HL-60/S4 treated with retinoic acid at 250 ng/mL for 4 days and 3 days (cell line): ENCODE measurements around the gene DYNLRB1.

Source experiments
- in situ Hi-C: fragments of 300-500 bp; cut with MboI; formaldehyde crosslinking; loops from 2 replicates; pipeline ENCODE4 v1.7.0; 2022; ENCODE audit warnings: low sequenced_read_pairs

DYNLRB1 gene

DNA sequence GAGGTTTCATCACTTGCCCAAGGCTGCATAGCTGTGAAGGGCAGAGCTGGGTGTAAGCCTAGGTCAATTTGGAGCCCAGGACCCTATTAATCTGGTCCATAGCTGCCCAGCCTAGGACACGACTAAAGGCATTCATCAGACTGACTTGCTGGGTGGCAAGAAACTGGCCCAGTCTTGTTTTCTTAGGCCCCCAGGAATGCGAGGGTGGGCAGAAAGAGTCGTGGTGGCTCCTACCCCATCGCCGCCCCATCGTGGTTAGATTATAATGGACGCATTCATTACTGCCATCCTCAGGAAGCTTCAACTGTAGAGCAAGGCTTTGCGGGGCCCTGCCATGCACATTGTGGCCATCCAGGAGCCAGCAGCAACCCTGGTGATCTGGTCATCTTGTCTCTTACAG lies 16.1 kb downstream of the DYNLRB1 start:
- in situ Hi-C loops = loop anchor here (10.0 kb wide), 1 partner anchor 172 kb away; the partner anchor contains the start of gene TP53INP2

GRCh38 chr20:34532756-34533155 lies 16.5 kb downstream of the DYNLRB1 start:
- in situ Hi-C loops = loop anchor here (10.0 kb wide), 1 partner anchor 172 kb away; the partner anchor contains the start of gene TP53INP2

- in situ Hi-C loops = loop anchor here (10.0 kb wide), 1 partner anchor 170 kb away; the partner anchor contains the start of gene TP53INP2
Observed at GRCh38 chr20:34534391-34535165, 18.4 kb downstream of the DYNLRB1 start.

DNA sequence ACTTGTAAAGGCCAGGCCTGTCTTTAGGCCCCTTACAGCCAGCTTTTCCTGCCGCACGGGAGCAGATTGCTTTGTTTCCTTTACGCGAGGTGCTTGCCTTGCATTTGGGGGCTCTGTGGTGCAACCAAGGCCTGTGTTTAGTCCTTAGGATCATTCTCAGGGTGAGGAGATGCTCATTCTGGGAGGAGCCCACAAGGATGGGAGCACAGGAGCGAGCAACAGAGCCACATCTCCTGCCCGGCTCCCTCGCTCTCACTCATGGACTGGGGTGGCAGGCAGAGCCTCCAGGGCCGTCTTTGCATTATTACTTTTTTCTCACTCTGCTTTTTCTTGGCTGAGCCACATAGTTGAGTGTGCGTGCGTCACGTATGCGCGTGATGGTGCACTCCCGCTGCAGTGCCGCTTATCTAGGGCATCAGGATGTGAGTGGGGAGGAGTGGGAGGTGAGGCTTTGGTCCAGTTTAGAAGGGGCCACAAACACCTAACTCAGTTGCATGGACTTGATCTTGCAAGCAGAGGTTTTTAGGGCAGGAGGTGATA lies 19.1 kb downstream of the DYNLRB1 start:
- in situ Hi-C loops = loop anchor here (10.0 kb wide), 1 partner anchor 169 kb away; the partner anchor contains the start of gene TP53INP2

DNA sequence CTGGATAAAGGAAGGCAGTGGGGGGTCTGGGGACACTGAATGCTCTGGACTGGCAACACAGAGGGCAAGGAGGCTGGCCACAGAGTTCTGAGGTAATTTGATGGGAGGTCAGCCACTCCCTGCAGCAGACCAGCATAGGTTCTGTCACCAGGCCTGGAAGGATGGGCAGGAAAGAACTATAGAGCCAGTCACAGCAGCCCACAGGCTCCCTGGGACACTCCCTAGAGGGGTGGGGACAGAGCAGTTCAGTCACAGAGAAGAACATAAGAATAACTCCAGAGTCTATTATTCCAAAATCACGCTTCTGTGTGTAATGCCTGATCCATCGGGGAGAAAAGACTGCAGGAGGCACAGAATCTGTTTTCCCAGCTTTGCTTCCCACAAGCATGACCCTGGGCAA lies 19.6 kb downstream of the DYNLRB1 start:
- in situ Hi-C loops = loop anchor here (10.0 kb wide), 1 partner anchor 169 kb away; the partner anchor contains the start of gene TP53INP2

DNA sequence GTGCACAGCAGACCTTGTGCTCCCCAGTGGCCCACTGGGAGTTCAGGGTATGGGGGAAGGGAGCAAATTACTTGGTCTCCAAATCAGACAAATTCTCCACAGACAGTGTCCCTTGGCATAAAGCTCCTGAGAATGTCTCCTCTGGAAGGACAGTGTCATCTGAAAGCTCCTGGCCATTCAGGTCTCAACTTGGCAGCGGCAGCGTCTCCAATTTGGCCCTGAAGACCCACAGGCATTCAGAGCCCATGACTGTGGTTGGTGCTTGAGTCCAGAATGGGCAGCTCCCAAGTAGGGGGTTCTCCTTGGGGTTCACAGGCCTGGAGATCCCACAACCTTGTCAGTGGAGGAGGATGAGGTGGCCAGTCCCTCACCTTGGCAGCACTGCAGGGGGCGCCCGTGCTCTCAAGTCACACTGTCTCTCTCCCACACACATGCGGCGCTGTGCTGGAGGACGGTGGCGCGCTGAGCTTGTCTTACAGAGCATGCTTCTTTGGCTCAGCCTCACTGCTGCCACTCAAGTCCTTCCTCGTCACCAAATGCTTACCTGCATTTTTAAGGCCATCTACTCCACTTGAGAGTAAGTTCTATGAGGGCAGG lies 20.7 kb downstream of the DYNLRB1 start:
- in situ Hi-C loops = loop anchor here (10.0 kb wide), 1 partner anchor 168 kb away; the partner anchor contains the start of gene TP53INP2

DNA sequence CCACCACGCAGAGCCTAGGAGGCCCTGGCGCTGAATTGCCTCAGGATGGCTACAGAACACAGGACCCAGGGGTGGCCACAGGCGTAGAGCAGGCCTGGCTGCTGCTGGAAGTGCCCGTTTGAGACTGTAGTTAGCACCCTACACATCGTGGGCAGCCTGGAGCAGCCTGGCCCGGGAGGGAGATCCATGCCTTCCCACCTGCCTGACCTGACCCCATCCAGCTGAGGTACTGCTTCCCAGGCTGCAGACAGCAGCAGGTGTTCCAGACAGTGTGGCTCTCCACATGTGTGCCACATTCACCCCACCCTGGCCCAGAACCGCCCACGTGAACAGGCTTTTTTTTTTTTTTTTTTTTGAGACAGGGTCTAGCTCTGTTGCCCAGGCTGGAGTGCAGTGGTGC lies 21.4 kb downstream of the DYNLRB1 start:
- in situ Hi-C loops = loop anchor here (10.0 kb wide), 1 partner anchor 167 kb away; the partner anchor contains the start of gene TP53INP2

- in situ Hi-C loops = loop anchor here (10.0 kb wide), 1 partner anchor 166 kb away; the partner anchor contains the start of gene TP53INP2
Observed at GRCh38 chr20:34538671-34539123, 22.5 kb downstream of the DYNLRB1 start.

DNA sequence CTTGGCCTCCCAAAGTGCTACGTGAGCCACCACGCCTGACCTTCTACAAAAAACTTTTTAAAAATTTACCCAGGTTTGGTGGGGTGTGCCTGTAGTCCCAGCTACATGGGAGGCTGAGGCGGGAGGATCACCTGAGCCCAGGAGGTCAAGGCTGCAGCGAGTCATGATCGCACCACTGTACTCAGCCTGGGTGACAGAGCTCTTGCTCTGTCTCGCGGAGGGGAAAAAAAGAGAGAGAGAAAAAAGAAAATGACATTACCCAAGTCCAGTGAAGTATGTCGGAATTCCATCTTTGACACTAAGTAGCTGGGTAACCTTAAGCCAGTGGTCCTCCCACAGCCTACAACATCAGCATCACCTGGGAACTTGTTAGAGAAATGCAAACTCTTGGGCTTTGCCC lies 23.5 kb downstream of the DYNLRB1 start:
- in situ Hi-C loops = loop anchor here (10.0 kb wide), 1 partner anchor 165 kb away; the partner anchor contains the start of gene TP53INP2

GRCh38 chr20:34540596-34541263 lies 24.5 kb downstream of the DYNLRB1 start:
- in situ Hi-C loops = no loop called here

DNA sequence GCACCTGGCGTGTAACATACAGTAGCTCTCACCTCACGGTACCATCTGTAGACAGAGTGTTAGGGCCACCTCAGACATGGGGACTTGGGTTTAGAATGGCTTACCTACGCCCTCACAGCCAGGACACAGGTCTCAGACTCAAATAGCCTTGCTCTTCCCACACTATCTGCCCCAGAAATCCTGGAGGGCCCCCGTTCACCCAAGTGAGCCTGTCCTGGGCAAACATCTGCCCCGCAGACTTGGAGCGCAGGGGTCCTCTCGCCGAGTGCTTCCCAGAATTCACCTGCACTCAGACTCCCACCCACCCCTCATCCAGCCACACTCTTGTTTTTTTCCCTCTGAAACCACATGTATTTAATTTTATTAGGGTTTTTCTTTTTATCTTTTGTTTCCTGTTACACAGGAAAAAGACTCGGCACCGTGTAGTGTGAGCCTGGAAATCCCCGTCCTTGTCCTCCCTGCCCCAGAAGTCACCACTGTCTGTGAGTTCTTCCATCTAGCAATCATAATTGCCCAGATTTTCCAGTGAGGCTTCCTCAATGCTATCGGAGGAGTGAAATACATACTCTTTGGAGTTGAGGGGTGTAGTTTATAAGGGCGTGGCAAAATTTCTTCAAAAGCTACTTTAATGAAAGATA lies 25.2 kb downstream of the DYNLRB1 start:
- in situ Hi-C loops = no loop called here

DNA sequence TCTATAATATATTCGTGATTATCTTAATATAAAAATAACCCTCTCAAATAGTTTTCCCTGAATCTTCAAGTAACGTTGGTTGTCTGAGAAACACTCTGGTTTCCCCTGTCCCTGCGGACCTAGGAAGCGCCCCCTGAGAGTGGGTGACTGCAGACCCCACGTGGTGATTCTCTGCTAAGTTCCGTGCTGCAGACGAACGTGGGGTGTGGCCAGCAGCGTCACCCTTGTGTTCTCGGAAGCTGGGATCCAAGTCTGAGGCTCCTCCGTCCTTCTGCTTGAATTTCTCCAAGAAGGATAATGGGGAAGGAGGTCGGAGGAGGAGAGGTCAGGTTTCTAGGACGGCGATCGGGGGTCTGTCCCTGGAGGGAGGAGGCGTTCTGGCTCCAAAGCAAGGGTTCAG lies 25.7 kb downstream of the DYNLRB1 start:
- in situ Hi-C loops = no loop called here

DNA sequence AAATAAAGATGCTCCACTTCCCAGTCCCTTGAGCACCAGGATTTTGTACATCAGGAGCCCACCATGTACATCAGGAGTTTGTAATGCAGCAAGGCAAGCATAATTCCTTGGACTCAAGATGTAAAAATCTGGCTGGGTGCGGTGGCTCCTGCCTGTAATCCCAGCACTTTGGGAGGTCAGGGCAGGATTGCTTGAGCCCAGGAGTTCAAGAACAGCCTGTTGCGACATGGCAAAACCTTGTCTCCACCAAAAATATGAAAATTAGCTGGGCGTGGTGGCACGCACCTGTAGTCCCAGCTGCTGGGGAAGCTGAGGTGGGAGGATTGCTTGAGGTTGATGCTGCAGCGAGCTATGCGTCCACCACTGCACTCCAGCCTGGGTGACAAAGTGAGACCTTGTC lies 26.2 kb downstream of the DYNLRB1 start:
- in situ Hi-C loops = no loop called here

DNA sequence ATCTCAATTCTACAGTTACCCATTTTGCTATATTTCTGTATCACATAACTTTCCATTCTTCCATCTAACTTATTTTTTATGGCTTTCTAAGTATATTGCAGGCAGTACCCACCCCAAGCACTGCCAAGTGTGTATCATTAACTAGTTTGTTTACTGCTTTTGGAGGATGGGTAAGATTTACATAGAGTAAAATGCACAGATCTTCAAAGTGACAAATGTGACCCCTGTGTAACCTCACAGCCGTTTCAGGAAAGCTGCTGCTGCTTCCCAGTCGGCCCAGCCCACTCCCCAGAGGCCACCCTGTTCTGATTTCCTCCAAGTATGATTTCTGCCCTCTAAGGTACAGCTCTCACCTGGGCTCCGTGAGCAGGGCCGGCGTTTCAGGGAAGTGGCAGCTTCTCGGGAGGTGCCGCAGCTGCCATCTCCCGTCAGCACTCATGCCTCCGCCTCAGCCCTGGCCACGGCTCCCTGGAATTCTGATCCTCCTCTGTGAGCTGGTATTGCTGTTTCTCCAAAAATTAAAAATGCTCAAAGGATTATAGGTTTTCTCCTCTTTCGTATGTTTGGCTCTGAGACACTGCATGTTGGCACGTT lies 27.3 kb downstream of the DYNLRB1 start:
- in situ Hi-C loops = no loop called here

GRCh38 chr20:34544109-34544796 lies 28.0 kb downstream of the DYNLRB1 start:
- in situ Hi-C loops = no loop called here

DNA sequence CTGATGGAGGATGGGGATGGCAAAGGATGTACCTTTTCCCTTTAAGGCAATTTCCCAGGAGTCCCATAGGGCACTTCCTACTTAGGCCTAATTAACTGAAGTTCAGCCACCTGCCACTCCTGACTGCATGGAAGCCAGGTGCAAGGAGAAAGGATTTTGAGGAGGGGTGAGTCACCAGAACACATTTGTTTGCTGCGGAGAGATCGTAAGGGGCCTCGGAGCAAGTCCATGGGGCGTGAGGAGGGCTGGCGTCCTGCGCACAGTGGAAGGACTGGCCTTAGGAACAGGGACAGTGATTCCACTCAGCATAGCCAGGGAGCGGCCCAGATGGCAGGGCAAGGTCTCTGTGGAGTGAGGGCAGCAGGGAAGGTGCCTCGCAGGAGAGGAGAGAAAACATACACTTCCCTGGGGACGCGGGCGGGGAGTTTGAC lies 30.5 kb downstream of the DYNLRB1 start:
- in situ Hi-C loops = no loop called here

- in situ Hi-C loops = no loop called here
Observed at GRCh38 chr20:34547844-34548613, 31.8 kb downstream of the DYNLRB1 start.

- in situ Hi-C loops = no loop called here
Observed at GRCh38 chr20:34549291-34549928, 33.2 kb downstream of the DYNLRB1 start.
